ENCODE results near the gene DZIP3. TPM values are rescaled to one million over a fixed set of nuclear protein-coding genes. Genes with fewer than 3 reads are reported as not detected.

DZIP3 gene
- total and polyA plus RNA-seq, 10 of the 15 experiments (the other 5 are each of a cell fraction or from before 2014, with no cell fraction given), result 4.3 to 15.6 (median 9.2) TPM

DNA sequence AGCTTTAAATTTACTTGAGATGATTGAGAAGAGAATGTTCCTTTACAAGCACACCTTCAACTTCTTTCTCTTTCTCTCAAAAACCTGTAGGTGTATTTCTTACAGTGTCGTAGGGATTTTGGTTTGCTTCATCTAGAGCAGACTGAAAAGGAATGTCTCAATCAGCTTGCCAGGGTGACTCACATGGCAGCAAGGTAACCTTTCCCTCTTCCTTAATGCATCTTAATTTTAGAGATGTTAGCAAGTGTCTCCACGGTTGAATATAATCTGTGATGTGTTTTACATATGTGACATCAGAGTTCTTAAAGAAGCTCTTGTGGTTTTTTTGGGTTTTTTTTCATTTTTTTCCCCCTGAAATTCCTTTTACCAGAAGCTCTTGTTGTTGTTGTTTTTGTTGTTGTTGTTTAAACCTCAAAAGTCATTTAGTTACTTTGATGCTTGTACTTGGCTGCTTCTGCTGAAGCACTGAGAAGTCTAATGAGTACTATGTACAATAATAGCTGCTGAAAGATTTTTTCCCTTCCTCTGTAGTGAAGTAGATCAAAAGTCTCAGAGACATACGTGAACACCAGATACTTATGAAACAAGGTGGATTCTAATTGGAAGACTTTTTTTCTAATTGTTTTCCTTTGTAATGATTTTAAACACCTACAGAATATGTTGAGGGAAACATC lies 84.6 kb downstream of the DZIP3 start:
- no peak overlapping the region for H3K27ac ChIP-seq (ENCODE audit: control insufficient read depth, insufficient read depth)
- ChIA-PET RAD21 (ENCODE audit: unreplicated experiment) (interaction anchor here (1.5 kb wide), 1 partner anchor 241 kb away, joined by 3 read pairs; no protein-coding TSS in a partner anchor), CTCF (interaction anchor here (0.9 to 2.3 kb wide), 5 partner anchors 10 to 241 kb away, joined by 4 to 15 read pairs (median 10); no protein-coding TSS in a partner anchor), POLR2A (interaction anchor here (1.1 kb wide), 1 partner anchor 17 kb away, joined by 3 read pairs; no protein-coding TSS in a partner anchor), SMC1A (ENCODE audit: uncharacterized antibody, unreplicated experiment) (interaction anchor here (1.0 to 1.6 kb wide), 3 partner anchors 71 to 241 kb away, joined by 3 to 4 read pairs (median 4); no protein-coding TSS in a partner anchor)
- H3K4me1 ChIP-seq (ENCODE audit: control insufficient read depth, insufficient read depth, low read length), result no peaks in the 10 kb centered on the region
- H4K20me1 ChIP-seq (ENCODE audit: control insufficient read depth, insufficient read depth), result no peaks in the 10 kb centered on the region
- WGBS (ENCODE audit: insufficient coverage, insufficient replicate concordance, low lambda C conversion rate, missing lambda C conversion rate), result 25% methylated on average over 3 of the region's 3 CpGs
- H3K9me3 ChIP-seq (replicated peaks; ENCODE audit: control insufficient read depth, insufficient read depth, low read length), result no peaks in the 10 kb centered on the region
- no peak overlapping the region for H3K4me3 ChIP-seq
- H3K4me2 ChIP-seq (ENCODE audit: control insufficient read depth, insufficient read depth), result no peak overlapping the region
- no peaks in the 10 kb centered on the region for H3K27me3 ChIP-seq (replicated peaks in 1 of 2; ENCODE audit: control insufficient read depth in 2 of 2, insufficient read depth in 2 of 2, low read length in 1 of 2)
- H3K79me2 ChIP-seq (ENCODE audit: control insufficient read depth, insufficient read depth, low read length), result no peaks in the 10 kb centered on the region
- intact Hi-C loops (cut with micrococcal nuclease; ENCODE audit: unreplicated experiment) (no loop called here), in situ Hi-C loops (cut with MboI) (loop anchor here (25.0 kb wide), 1 partner anchor 413 kb away; no protein-coding TSS in a partner anchor)
- ATAC-seq, result no peak
- no peak overlapping the region for H2AFZ ChIP-seq (ENCODE audit: control insufficient read depth, low read depth, low read length)
- no peak for DNase-seq (ENCODE audit: low read depth, low spot score)
- FAIRE-seq, result no peak
- no peak for TF ChIP-seq RBBP5 (conservative IDR thresholded peaks at IDR 0.05)
- TF ChIP-seq RELB (IDR thresholded peaks at IDR 0.05; ENCODE audit: low read depth), result no peak
- TF ChIP-seq NFXL1 (IDR thresholded peaks at IDR 0.05; ENCODE audit: borderline replicate concordance), result no peak
- no peak for TF ChIP-seq NFYB (IDR thresholded peaks at IDR 0.05; ENCODE audit: insufficient read depth, low read depth, low read length)
- TF ChIP-seq, protein P1, sequence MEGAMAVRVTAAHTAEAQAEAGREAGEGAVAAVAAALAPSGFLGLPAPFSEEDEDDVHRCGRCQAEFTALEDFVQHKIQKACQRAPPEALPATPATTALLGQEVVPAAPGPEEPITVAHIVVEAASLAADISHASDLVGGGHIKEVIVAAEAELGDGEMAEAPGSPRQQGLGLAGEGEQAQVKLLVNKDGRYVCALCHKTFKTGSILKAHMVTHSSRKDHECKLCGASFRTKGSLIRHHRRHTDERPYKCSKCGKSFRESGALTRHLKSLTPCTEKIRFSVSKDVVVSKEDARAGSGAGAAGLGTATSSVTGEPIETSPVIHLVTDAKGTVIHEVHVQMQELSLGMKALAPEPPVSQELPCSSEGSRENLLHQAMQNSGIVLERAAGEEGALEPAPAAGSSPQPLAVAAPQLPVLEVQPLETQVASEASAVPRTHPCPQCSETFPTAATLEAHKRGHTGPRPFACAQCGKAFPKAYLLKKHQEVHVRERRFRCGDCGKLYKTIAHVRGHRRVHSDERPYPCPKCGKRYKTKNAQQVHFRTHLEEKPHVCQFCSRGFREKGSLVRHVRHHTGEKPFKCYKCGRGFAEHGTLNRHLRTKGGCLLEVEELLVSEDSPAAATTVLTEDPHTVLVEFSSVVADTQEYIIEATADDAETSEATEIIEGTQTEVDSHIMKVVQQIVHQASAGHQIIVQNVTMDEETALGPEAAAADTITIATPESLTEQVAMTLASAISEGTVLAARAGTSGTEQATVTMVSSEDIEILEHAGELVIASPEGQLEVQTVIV (IDR thresholded peaks at IDR 0.05; ENCODE audit: borderline replicate concordance, partially characterized antibody), result no peak
- no peak for TF ChIP-seq SUZ12 (IDR thresholded peaks at IDR 0.05; ENCODE audit: unreplicated experiment)
- TF ChIP-seq USF1 (IDR thresholded peaks at IDR 0.05; ENCODE audit: borderline replicate concordance, extremely low read length, insufficient read depth, low read depth, low read length), result no peak
- TF ChIP-seq YY1 (IDR thresholded peaks at IDR 0.05; ENCODE audit: low read depth, low read length), result no peak
- no peak for TF ChIP-seq DPF2 (IDR thresholded peaks at IDR 0.05)
- no peak for TF ChIP-seq SUPT20H (IDR thresholded peaks at IDR 0.05; ENCODE audit: borderline replicate concordance, control insufficient read depth, low read depth, low read length)
- TF ChIP-seq, protein P2, sequence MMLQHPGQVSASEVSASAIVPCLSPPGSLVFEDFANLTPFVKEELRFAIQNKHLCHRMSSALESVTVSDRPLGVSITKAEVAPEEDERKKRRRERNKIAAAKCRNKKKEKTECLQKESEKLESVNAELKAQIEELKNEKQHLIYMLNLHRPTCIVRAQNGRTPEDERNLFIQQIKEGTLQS (IDR thresholded peaks at IDR 0.05; ENCODE audit: borderline replicate concordance, extremely low read depth, low read depth, low read length), result no peak
- TF ChIP-seq RFX5 (IDR thresholded peaks at IDR 0.05; ENCODE audit: low read depth, low read length), result no peak
- TF ChIP-seq MEF2A (IDR thresholded peaks at IDR 0.05; ENCODE audit: insufficient read depth, low read depth, low read length), result no peak
- no peak for TF ChIP-seq PAX5 (IDR thresholded peaks at IDR 0.05; ENCODE audit: borderline replicate concordance, low read depth, low read length)
- TF ChIP-seq MXI1 (IDR thresholded peaks at IDR 0.05; ENCODE audit: low read depth, low read length), result no peak
- no peak for TF ChIP-seq GATAD2B (conservative IDR thresholded peaks at IDR 0.05; ENCODE audit: low read depth)
- H3K9ac ChIP-seq (ENCODE audit: control insufficient read depth, insufficient read depth, low read length), result no peak overlapping the region
- H3K36me3 ChIP-seq (ENCODE audit: control insufficient read depth in 2 of 2, insufficient read depth in 2 of 2, low read length in 1 of 2), result no peaks in the 10 kb centered on the region; a peak in 1 of 4 replicates
- BruUV-seq (replicated peaks), result no TSS peak
